ENCODE measurements around the gene ZNF3.

Gene ZNF3

DNA sequence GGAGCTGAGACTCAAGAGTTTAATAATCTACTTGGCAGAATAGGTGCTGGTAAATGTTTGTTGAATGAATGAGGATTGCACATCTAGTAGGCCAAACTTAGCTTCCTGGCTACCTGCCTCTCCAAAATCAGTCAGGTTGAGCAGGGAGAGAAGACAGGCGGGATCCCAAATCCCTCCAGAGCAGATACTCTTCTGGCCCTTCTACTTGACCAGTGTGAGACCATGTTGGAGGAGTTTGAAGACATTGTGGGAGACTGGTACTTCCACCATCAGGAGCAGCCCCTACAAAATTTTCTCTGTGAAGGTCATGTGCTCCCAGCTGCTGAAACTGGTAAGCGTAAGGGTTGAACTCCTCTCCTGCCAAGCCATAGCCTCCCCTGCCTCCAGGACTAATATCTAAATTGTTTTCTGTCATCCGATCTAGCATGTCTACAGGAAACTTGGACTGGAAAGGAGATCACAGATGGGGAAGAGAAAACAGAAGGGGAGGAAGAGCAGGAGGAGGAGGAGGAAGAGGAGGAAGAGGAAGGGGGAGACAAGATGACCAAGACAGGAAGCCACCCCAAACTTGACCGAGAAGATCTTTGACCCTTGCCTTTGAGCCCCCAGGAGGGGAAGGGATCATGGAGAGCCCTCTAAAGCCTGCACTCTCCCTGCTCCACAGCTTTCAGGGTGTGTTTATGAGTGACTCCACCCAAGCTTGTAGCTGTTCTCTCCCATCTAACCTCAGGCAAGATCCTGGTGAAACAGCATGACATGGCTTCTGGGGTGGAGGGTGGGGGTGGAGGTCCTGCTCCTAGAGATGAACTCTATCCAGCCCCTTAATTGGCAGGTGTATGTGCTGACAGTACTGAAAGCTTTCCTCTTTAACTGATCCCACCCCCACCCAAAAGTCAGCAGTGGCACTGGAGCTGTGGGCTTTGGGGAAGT lies 43.0 kb upstream of the ZNF3 start:
- no peaks in the 10 kb centered on the region for H4K20me1 ChIP-seq
- H3K27ac ChIP-seq: peak overlapping the region in 3 of 11 experiments; percentile 6 to 26 (median 26); a peak in 5 of 22 replicates
- peak overlapping the region in 1 of 11 experiments; percentile 2; a peak in 1 of 22 replicates for H3K9ac ChIP-seq
- no peaks in the 10 kb centered on the region for H3K9me3 ChIP-seq (replicated peaks in 1 of 11)
- H3K4me2 ChIP-seq: peak overlapping the region; percentile 33 to 100 (median 99)
- no peak for TF ChIP-seq Cebpa-rat (IDR thresholded peaks at IDR 0.05)
- peaks cover 46 to 64% (median 57%) of the 10 kb centered on the region in 10 experiments for H3K4me1 ChIP-seq
- H3K36me3 ChIP-seq: peaks cover 0 to 18% (median 6%) of the 10 kb centered on the region in 11 experiments; a peak in 10 of 22 replicates
- peaks cover 4 to 24% (median 20%) of the 10 kb centered on the region in 11 experiments; a peak in 12 of 22 replicates for H3K27me3 ChIP-seq
- H3K4me3 ChIP-seq: 0 out of 20 replicates have a peak overlapping the region, but pooled peaks of 1 of the 10 experiments have one; percentile 17

DNA sequence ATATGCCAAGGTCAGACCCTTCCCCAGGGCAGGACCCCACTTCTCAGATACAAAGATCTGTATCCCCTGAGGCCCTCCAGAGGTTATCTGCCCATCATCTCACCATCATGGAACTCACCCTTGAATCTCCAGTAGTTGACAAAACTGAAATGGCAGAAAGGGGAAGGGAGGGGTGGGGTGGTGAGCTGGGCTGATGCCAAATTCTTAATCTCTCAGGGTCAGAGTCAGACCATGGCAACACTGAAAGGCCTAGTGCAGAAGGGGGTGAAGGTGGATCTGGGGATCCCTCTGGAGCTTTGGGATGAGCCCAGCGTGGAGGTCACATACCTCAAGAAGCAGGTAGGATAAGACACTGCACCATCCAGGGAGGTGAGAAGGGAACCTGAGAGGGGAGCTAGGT lies 41.0 kb upstream of the ZNF3 start:
- peaks cover 42 to 63% (median 52%) of the 10 kb centered on the region in 10 experiments for H3K4me1 ChIP-seq
- no peak for TF ChIP-seq Cebpa-rat (IDR thresholded peaks at IDR 0.05)

GRCh38 chr7:100122067-100122466 lies 40.5 kb upstream of the ZNF3 start:
- peaks cover 42 to 63% (median 50%) of the 10 kb centered on the region in 10 experiments for H3K4me1 ChIP-seq
- H3K9ac ChIP-seq: no peak overlapping the region
- H3K27me3 ChIP-seq: no peaks in the 10 kb centered on the region
- H3K4me2 ChIP-seq: no peak overlapping the region
- H3K36me3 ChIP-seq: peaks cover 0 to 18% (median 6%) of the 10 kb centered on the region in 11 experiments; a peak in 10 of 22 replicates
- H3K4me3 ChIP-seq: no peak overlapping the region
- H3K27ac ChIP-seq: no peak overlapping the region
- no peaks in the 10 kb centered on the region for H4K20me1 ChIP-seq
- no peak for TF ChIP-seq Cebpa-rat (IDR thresholded peaks at IDR 0.05)
- no peaks in the 10 kb centered on the region for H3K9me3 ChIP-seq (replicated peaks in 1 of 11)

More for the DNA sequence above, 41.0 kb upstream of the ZNF3 start:
- no peak overlapping the region for H3K9ac ChIP-seq
- peaks cover 0 to 18% (median 6%) of the 10 kb centered on the region in 11 experiments; a peak in 10 of 22 replicates for H3K36me3 ChIP-seq
- peaks cover 0 to 4% (median 3%) of the 10 kb centered on the region in 11 experiments; a peak in 11 of 22 replicates for H3K27me3 ChIP-seq
- no peak overlapping the region for H3K4me3 ChIP-seq
- no peaks in the 10 kb centered on the region for H4K20me1 ChIP-seq
- no peaks in the 10 kb centered on the region for H3K9me3 ChIP-seq (replicated peaks in 1 of 11)
- H3K27ac ChIP-seq: no peak overlapping the region
- H3K4me2 ChIP-seq: no peak overlapping the region

- Histone ChIP-seq H3K4me3 (peak overlapping the region; percentile 77 to 95 (median 84); a peak in 19 of 20 replicates), H3K27ac (peak overlapping the region in 10 of 11 experiments; percentile 87 to 96 (median 92); a peak in 14 of 22 replicates), H3K9ac (peak overlapping the region; percentile 77 to 94 (median 89); a peak in 21 of 22 replicates), H3K4me1 (peaks cover 35 to 57% (median 41%) of the 10 kb centered on the region in 10 experiments), H3K27me3 (no peaks in the 10 kb centered on the region), H4K20me1 (no peaks in the 10 kb centered on the region), H3K36me3 (peaks cover 0 to 27% (median 6%) of the 10 kb centered on the region in 11 experiments; a peak in 11 of 22 replicates), H3K4me2 (peak overlapping the region; percentile 81 to 91 (median 88)), H3K9me3 (replicated peaks in 1 of 11) (no peaks in the 10 kb centered on the region)
- TF ChIP-seq Cebpa-rat (IDR thresholded peaks at IDR 0.05): no peak
Measured at GRCh38 chr7:100120733-100121036, 39.2 kb upstream of the ZNF3 start.

GRCh38 chr7:100119970-100120732 lies 38.6 kb upstream of the ZNF3 start:
- Histone ChIP-seq H3K4me3 (peak overlapping the region; percentile 77 to 95 (median 84)), H3K27me3 (no peaks in the 10 kb centered on the region), H3K27ac (peak overlapping the region in 10 of 11 experiments; percentile 87 to 96 (median 92); a peak in 21 of 22 replicates), H3K36me3 (peaks cover 0 to 32% (median 8%) of the 10 kb centered on the region in 11 experiments; a peak in 12 of 22 replicates), H4K20me1 (no peaks in the 10 kb centered on the region), H3K9me3 (replicated peaks in 1 of 11) (no peaks in the 10 kb centered on the region), H3K4me1 (peaks cover 29 to 51% (median 36%) of the 10 kb centered on the region in 10 experiments), H3K9ac (peak overlapping the region; percentile 77 to 94 (median 89)), H3K4me2 (peak overlapping the region; percentile 81 to 91 (median 88))
- no peak for TF ChIP-seq Cebpa-rat (IDR thresholded peaks at IDR 0.05)

- Histone ChIP-seq H4K20me1 (no peaks in the 10 kb centered on the region), H3K9ac (peak within 1 kb of the TSS; percentile 77 to 94 (median 89)), H3K9me3 (replicated peaks in 1 of 11) (no peaks in the 10 kb centered on the region), H3K36me3 (peaks cover 0 to 37% (median 12%) of the 10 kb centered on the region in 11 experiments; a peak in 13 of 22 replicates), H3K27ac (peak within 1 kb of the TSS; percentile 87 to 97 (median 93)), H3K4me3 (peak within 1 kb of the TSS; percentile 77 to 95 (median 84)), H3K4me2 (peak within 1 kb of the TSS; percentile 81 to 91 (median 88)), H3K27me3 (no peaks in the 10 kb centered on the region), H3K4me1 (peaks cover 21 to 43% (median 28%) of the 10 kb centered on the region in 10 experiments)
- no peak for TF ChIP-seq Cebpa-rat (IDR thresholded peaks at IDR 0.05)
Measured at GRCh38 chr7:100119072-100119969, 37.8 kb upstream of the ZNF3 start, which contains the start of the genes CNPY4 and TAF6. Gene CNPY4, plus strand, starts transcription at chr7:100119634. Its CDS starts 111 bp downstream, at chr7:100119745. Gene TAF6, minus strand, starts transcription at chr7:100119358. Its CDS starts 5,149 bp downstream, at chr7:100114209.

GRCh38 chr7:100118388-100119071 lies 37.0 kb upstream of the ZNF3 start:
- H3K27ac ChIP-seq: peak overlapping the region; percentile 87 to 97 (median 93); a peak in 21 of 22 replicates
- peaks cover 5 to 40% (median 19%) of the 10 kb centered on the region in 11 experiments; a peak in 19 of 22 replicates for H3K36me3 ChIP-seq

More at GRCh38 chr7:100118388-100119071, 37.0 kb upstream of the ZNF3 start:
- H4K20me1 ChIP-seq: no peaks in the 10 kb centered on the region
- peak overlapping the region; percentile 77 to 94 (median 89) for H3K9ac ChIP-seq
- peak overlapping the region; percentile 81 to 91 (median 88) for H3K4me2 ChIP-seq
- peak overlapping the region; percentile 77 to 95 (median 84) for H3K4me3 ChIP-seq
- H3K4me1 ChIP-seq: peaks cover 16 to 37% (median 21%) of the 10 kb centered on the region in 10 experiments
- H3K9me3 ChIP-seq (replicated peaks in 1 of 11): no peaks in the 10 kb centered on the region
- H3K27me3 ChIP-seq: no peaks in the 10 kb centered on the region
- no peak for TF ChIP-seq Cebpa-rat (IDR thresholded peaks at IDR 0.05)
